Activated CD4-positive, alpha-beta T cell treated with anti-CD3 and anti-CD28 coated beads for 48 hours (primary cell): ENCODE measurements around the gene AKT3.

Experiments used
- DNase-seq: peaks from one replicate; pipeline ENCODE4 v3.0.0-alpha.2; 2020

The AKT3 gene

DNA sequence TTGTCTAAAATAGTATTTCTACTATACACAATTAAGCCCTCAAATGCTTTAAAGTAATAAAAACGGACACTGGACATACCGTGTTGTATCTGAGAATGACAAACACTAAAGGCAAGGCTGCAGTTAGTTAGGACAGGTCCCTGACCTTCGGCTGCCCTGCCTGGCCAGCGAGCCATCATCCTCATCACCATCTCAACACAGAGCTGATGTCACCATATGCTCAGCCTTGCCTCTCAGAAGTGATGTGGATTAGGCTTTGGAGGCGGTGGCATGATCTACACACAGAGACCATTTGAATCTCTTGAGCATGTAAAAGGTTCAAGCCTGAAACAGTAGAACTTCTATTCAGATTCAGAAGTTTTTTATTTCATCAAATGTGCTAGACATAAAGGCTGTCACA lies 349.5 kb downstream of the AKT3 start:
- no peak for DNase-seq

DNA sequence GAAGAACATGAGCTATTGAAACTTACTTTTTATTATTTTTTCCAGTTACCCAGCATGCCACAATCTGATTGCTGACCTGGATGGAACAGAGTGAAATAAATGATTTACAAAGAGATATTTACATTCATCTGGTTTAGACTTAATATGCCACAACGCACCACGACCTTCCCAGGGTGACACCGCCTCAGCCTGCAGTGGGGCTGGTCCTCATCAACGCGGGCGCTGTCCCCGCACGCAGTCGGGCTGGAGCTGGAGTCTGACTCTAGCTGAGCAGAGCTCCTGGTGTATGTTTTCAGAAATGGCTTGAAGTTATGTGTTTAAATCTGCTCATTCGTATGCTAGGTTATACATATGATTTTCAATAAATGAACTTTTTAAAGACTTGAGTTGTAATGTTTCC lies 350.3 kb downstream of the AKT3 start:
- DNase-seq, result no peak

DNA sequence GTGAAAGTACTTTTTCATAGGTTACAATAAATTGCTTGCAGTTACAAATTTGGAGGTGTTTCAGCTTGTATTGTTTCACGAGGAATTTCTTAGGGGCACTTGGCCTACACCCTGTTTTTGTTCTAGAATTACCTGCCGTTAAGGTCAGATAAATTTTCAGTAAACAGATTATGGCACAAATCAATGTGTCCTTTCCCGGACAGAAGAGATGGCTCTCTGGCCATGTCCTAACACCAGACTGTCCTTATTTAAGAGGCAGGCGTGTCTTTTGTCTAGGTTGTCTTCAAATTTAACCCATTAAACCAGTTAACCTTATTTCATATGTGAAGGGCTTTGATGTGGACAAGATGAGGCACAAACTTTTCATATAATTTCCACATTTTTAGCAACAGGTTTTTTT lies 350.8 kb downstream of the AKT3 start:
- DNase-seq, result no peak

GRCh38 chr1:243497939-243498681 lies 351.9 kb downstream of the AKT3 start:
- DNase-seq, result no peak

- DNase-seq, result no peak
Measured at GRCh38 chr1:243496806-243497205, 353.2 kb downstream of the AKT3 start.

GRCh38 chr1:243496187-243496646 lies 353.8 kb downstream of the AKT3 start:
- no peak for DNase-seq

DNA sequence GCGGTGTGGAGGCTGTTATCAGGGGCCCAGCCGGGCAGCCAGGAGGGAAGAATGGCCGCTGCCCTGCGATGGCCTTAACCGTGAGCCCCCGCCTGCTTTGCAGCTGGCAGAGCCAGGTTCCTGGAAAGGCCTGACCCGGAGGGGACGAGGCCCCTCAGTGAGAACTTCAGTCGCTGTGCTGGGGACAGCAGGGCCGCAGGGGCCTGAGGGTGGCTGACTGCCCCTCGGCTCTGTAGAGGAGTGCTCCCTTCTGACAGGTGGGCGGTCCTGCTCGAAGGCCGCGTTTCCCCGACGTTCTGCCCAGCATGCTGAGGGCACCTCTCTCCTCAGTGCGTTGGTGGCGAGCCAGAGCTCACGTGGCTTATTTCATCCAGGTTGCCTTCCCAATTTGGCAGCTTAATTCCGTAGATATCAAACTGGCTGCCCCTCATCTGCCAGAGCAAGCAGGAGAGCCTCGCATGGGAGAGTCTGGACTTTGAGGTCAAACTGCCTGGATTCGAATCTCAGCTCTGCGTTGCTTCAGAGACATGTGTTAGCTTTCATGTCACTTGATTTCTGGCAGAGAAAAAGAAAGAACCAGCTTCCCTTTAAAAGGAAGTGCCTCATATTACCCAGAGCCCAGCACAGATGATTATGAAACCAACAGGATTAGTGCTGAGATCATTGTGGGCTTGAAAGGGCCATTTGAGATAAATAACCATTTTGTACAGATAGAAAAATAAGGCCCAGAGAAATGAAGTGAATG lies 354.4 kb downstream of the AKT3 start:
- DNase-seq, result no peak

- DNase-seq, result no peak
Measured at GRCh38 chr1:243494741-243495431, 355.2 kb downstream of the AKT3 start.

- DNase-seq, result no peak
Measured at GRCh38 chr1:243493156-243494129, 356.6 kb downstream of the AKT3 start.

DNA sequence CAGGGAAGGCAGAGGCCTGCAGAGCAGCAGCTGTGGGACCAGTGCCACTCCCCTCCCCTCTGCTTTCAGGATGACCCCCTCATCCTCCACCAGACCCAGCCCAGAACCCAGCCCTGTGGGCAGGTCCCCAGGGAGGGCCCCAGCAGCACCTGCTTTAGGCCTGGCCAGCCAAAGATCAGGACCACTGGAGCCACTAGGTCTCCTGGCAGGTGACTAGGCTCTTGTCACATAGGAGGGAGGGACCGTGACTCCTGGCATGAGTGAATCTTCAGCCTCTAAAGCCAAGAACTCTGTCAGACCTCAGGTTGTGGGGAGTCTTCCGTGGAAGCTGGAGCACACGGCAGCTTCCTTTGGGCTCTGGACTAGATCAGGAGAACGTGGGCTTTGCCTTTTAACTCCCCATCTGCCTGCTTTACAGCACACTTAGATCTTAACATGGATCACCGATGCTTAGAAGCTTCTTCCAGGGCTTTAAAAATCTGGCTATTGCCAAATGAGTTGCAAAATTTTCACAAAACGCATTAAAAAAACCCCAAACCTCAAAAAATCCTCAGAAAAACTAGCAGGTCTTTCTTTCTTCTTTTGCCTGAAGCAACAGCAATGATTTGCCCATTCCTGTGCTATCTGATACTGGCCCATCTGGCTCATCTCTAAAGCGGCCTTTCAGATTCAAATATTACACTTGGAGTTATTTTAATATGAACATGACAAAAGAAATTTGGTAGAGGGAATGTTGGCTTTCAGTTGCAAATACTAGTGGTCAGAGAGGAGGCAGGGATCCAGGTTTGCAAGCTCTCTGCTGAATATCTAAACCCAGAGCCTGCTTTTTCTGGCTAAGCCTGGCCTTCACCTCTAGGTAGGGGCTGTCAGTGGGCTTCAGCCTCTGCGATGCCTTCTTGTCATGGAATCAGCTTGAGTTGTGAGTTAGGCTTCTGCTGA lies 359.0 kb downstream of the AKT3 start:
- no peak for DNase-seq

- DNase-seq, result no peak
Measured at GRCh38 chr1:243489681-243490546, 360.1 kb downstream of the AKT3 start.

DNA sequence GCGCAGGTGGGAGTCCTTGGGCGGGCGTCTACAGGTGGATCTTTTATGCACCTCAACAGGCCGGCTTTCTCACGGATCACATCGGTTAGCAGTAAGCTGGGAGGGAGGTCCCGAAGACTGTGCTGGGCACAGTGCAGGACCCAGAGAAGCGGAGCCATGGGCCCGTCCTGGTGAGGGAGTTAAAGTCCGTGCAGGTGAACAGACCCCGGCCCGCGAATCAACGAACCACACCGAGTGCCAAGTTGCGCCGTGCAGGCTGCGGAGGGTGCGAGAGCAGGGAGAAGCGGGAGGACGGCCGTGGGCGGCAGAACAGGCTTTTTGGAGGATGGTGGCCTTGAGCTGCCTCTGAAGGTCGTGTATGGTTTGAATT lies 360.9 kb downstream of the AKT3 start:
- DNase-seq, result no peak

- DNase-seq, result no peak
Measured at GRCh38 chr1:243488459-243489157, 361.4 kb downstream of the AKT3 start.

DNA sequence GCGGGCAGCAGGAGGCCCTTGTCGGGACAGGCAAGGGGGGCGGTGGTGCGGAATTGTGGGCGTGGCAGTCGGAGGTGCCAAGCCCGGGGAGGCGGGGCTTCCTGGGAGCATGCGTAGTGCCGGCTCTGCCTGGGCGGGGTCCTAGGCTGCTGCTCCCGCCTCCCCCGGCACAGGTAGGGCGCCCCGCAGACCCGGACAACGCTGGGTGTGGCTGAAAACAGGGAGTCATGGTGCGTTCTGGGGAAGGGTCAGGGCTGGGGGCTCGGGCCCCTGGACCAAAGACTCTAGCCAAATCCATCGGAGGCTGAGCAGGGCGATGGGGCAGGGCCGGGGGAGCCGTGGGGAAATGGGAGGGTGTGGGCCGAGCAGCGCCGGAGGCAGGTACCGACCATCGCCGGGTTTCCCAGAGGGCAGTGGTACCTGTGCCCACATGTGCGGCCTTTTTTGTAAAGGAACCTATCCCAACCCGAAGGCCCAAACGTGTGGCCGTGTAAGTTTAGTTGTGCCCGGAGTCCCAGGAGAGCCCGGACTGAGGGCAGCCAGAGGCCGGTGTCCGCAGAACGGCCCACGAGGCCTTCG lies 362.3 kb downstream of the AKT3 start:
- peak; percentile 24 for DNase-seq

- DNase-seq, result no peak
Measured at GRCh38 chr1:243487036-243487648, 362.9 kb downstream of the AKT3 start.

DNA sequence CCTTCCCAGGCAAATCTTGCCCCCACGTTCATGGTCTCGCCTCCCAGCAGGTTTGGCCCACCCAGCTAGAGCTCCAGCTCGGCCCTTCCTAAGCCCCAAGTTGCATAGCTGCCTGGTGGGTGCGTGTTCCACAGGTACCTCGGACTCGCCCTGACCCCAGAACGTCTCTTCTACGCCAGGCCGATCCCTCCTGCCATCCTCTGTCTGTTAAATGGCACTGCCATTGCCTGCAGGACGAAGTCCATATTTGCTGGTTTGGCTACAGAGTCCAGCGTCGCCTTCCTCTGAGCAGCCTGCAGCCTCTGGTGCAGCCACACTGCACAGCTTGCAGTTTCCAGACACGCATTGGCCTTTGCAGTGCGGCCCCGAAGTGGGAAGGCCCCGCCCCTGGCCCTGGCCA lies 366.1 kb downstream of the AKT3 start:
- no peak for DNase-seq

GRCh38 chr1:243483071-243483771 lies 366.8 kb downstream of the AKT3 start:
- peak; percentile 22 for DNase-seq
